Skeletal muscle tissue (tissue), 4 donors: Measurements from ENCODE around the gene EEA1. TPM values are rescaled to one million over a fixed set of nuclear protein-coding genes. Genes with fewer than 3 reads are reported as not detected.
A peak's percentile ranks its signal among the peaks of the same experiment; 100 is the strongest.

Experiments used
- H3K27ac ChIP-seq: one replicate; pipeline ENCODE4 v1.7.0; 2013; ENCODE audit warnings: mild to moderate bottlenecking, low read depth, low read length, inconsistent platforms
- H3K27me3 ChIP-seq, 3 donors: one replicate each; pipeline ENCODE4 v1.7.0; 2013; ENCODE audit warnings: low read length in 3 of 3; ENCODE audit not compliant: control insufficient read depth in 3 of 3, insufficient read depth in 3 of 3
- H3K36me3 ChIP-seq, 3 donors: one replicate each; pipeline ENCODE4 v1.7.0; 2013; ENCODE audit warnings: low read length in 3 of 3; ENCODE audit not compliant: control insufficient read depth in 3 of 3, insufficient read depth in 3 of 3
- H3K4me1 ChIP-seq, 3 donors: one replicate each; pipeline ENCODE4 v1.7.0; 2013; ENCODE audit warnings: low read length in 3 of 3, mild to moderate bottlenecking in 3 of 3; ENCODE audit not compliant: control insufficient read depth in 3 of 3, insufficient read depth in 3 of 3
- H3K4me3 ChIP-seq, 3 donors: one replicate each; pipeline ENCODE4 v1.7.0; 2013; ENCODE audit warnings: low read length in 3 of 3
- H3K9ac ChIP-seq, 3 donors: one replicate each; pipeline ENCODE4 v1.7.0; 2013; ENCODE audit warnings: low read length in 3 of 3, mild to moderate bottlenecking in 3 of 3, moderate library complexity in 2 of 3, low read depth in 1 of 3
- H3K9me3 ChIP-seq, 3 donors: one replicate each; pipeline ENCODE4 v1.7.0; 2013; ENCODE audit warnings: low read length in 3 of 3; ENCODE audit not compliant: control insufficient read depth in 3 of 3
- total RNA-seq: library from RNA; depleted of rRNA; stranded (reverse); fragments of >200 nt; gene quantifications from one replicate; pipeline ENCODE4 v1.2.3, GENCODE V29; 2014
- donor health status: Osteomylitis.

The EEA1 gene
- total RNA-seq, 1 donor from 2014 or later, result 9.4 TPM

DNA sequence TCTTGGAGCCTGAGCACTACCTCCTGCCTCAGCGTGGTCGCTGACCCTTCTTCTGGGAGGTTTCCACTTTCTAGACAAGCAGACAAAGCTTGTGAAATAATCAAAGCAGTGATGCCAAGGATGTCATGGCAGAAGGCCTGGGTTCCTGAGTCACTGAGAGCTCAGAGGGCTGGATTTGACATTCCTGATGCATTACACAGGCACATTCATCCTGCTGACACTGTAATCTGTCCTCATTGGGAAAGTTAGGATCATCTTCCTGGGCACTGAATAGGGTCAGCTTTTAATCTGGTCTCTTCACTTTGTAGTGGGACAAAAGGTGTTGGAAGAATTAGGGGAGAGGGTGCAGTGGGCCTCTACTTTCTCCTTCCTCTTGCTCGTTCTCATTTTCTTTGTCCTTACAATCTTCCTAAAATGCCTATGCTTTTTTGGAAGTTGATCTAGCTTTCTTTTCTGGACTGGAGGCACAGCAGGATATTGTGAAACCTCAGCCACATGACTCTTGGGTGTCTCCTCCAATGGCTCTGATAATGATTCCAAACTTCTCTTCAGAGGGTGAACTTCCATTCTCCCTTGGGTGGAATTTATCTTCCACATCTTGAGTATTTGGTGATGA, 29.6 kb downstream of the EEA1 start:
- H3K4me3 ChIP-seq, result peak overlapping the region; percentile 20 to 62 (median 24)
- H3K9ac ChIP-seq, result peak overlapping the region in 2 of 3 donors; percentile 35 to 63
- H3K4me1 ChIP-seq, result peaks cover 15 to 18% (median 15%) of the 10 kb centered on the region in 3 donors
- H3K27me3 ChIP-seq, result no peaks in the 10 kb centered on the region
- no peaks in the 10 kb centered on the region for H3K36me3 ChIP-seq
- H3K9me3 ChIP-seq, result no peaks in the 10 kb centered on the region
- H3K27ac ChIP-seq, result peak overlapping the region; percentile 89

DNA sequence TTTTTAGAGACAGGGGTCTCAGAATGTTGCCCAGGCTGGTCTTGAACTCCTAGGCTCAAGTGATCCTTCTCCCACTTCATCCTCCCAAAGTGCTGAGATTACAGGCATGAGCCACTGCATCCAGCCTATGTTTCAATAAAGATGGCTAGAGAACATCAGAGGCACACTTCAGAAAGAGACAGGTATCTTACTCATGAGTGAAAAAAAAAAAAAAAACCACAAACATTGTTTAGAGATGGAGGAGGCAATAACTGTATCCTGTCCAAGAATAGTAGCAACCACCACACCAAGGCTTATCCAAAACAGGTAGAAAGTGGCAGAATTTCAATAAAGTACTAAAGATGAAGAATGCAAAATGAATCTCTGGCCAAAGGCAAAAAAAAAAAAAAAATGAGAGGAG, 30.3 kb downstream of the EEA1 start:
- Histone ChIP-seq H3K9ac (peak overlapping the region in 2 of 3 donors; percentile 18 to 46), H3K27ac (peak overlapping the region; percentile 89), H3K36me3 (no peaks in the 10 kb centered on the region), H3K4me3 (peak overlapping the region in 1 of 3 donors; percentile 62), H3K4me1 (peaks cover 15 to 18% (median 15%) of the 10 kb centered on the region in 3 donors), H3K27me3 (no peaks in the 10 kb centered on the region), H3K9me3 (no peaks in the 10 kb centered on the region)

DNA sequence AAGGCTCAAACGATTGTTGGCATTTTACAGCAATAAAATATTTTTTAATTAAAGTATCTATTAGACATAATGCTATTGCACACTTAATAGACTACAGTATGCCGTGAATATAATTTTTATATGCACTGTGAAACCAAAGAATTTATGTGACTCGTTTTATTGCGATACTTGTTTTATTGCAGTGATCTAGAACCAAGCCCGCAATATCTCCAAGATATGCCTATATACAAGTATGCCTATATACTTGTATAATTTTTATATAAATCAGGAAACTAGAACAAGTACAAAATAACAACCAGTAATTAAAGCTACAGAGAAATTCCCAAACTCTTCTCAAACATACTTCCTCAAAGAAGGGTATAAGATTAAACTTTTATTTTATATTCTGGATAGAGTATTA, 31.3 kb downstream of the EEA1 start:
- H3K4me3 ChIP-seq, result no peak overlapping the region
- no peaks in the 10 kb centered on the region for H3K27me3 ChIP-seq
- H3K4me1 ChIP-seq, result peaks cover 15 to 18% (median 15%) of the 10 kb centered on the region in 3 donors
- H3K27ac ChIP-seq, result no peak overlapping the region
- H3K36me3 ChIP-seq, result no peaks in the 10 kb centered on the region
- no peak overlapping the region for H3K9ac ChIP-seq
- H3K9me3 ChIP-seq, result no peaks in the 10 kb centered on the region

DNA sequence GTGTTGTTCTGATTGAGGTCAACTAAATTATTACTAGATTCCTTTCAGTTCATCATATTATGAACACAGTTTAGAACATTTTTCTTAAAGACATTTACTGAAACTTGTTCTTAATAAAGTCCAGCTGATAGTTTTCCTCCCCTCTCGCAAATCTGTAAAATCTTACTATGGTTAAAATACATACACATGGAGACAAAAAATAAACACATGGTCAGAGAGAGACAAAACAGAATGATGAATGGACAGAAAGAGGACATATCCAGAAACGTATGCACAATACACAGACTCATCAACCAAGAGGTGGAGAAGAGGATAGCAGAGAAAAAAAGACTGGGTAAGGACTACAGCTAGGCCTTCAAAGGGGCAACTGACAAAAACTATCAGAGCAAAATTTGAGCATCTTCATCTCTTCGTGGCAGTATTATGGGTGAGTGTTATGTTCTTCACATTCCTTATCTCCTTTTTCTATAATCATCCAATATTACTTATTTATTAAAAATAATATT, 38.4 kb downstream of the EEA1 start:
- H3K36me3 ChIP-seq, result no peaks in the 10 kb centered on the region
- H3K27ac ChIP-seq, result no peak overlapping the region
- H3K4me1 ChIP-seq, result no peaks in the 10 kb centered on the region
- H3K4me3 ChIP-seq, result no peak overlapping the region
- H3K9ac ChIP-seq, result no peak overlapping the region
- H3K9me3 ChIP-seq, result no peaks in the 10 kb centered on the region
- no peaks in the 10 kb centered on the region for H3K27me3 ChIP-seq

DNA sequence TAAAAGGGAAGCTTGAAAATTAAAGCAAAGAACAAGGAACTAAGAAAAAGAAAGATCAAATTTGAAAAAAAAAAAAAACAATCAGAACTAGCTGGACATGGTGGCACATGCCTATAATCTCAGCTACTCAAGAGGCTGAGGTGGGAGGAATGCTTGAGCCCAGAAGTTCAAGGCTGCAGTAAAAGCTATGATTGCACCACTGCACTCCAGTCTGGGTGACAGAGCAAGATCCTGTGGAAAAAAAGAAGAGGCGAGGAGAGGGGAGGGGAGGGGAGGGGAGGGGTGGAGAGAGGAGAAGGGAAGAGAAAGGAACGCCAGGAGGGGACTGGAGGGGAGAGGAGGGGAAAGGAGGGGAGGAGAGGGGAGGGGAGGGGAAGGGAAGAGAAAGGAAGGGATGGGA, 43.0 kb downstream of the EEA1 start:
- Histone ChIP-seq H3K4me1 (no peaks in the 10 kb centered on the region), H3K36me3 (peaks cover 2 to 6% (median 3%) of the 10 kb centered on the region in 3 donors)

DNA sequence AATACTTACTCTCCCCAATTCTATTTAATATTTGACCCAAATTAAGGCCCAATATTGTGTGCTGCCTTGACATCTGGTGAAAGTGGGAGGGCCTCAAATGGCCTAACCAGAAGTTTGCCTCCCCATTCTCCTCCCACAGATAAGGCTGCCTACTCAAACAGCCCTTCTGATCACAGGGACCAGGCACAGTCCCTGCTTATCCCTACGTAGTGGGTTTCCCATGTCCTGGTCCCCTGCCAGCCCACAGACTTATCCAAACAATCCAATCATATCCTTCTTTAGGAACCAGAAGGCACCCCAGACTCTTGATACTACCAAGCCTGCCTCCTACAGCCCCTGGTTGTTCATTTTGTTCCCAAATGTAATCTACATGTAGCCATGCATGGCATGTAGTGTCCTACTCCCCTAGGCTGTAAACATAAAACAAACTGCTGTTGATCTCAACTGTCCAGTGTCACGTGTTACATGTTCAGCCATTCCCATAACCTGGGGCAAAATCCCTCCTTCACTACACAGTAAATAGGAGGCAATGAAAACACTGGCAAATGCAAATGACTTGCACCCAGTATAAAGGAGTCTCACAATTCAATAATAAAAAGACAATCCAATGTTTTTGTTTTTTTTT, 49.3 kb downstream of the EEA1 start:
- peaks cover 2 to 6% (median 6%) of the 10 kb centered on the region in 3 donors for H3K36me3 ChIP-seq
- no peaks in the 10 kb centered on the region for H3K27me3 ChIP-seq
- H3K4me1 ChIP-seq, result peaks cover 0 to 3% (median 0%) of the 10 kb centered on the region in 3 donors
- no peak overlapping the region for H3K4me3 ChIP-seq
- H3K9me3 ChIP-seq, result no peaks in the 10 kb centered on the region
- H3K27ac ChIP-seq, result no peak overlapping the region
- H3K9ac ChIP-seq, result no peak overlapping the region

More for the DNA sequence above, 43.0 kb downstream of the EEA1 start:
- no peak overlapping the region for H3K9ac ChIP-seq
- H3K9me3 ChIP-seq, result no peaks in the 10 kb centered on the region
- no peaks in the 10 kb centered on the region for H3K27me3 ChIP-seq
- no peak overlapping the region for H3K27ac ChIP-seq
- H3K4me3 ChIP-seq, result no peak overlapping the region

DNA sequence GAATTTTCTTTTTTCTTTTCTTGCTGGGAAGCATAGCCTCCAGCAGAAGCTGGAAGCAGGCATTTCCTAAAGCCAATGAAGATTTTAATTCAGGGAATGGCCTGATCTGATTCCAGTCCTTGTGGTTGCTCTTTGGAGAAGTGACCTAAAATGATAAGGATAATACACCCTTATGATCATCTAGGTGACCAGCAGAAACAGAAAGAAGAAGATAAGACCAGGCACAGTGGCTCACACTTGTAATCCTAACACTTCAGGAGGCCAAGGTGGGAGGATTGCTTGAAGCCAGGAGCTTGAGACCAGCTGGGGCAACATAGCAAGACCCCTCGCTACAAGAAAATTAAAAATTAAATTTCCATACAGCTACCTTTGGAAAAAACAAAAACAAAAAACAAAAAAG, 51.2 kb downstream of the EEA1 start:
- H3K27me3 ChIP-seq, result no peaks in the 10 kb centered on the region
- H3K4me1 ChIP-seq, result peaks cover 0 to 3% (median 0%) of the 10 kb centered on the region in 3 donors
- peaks cover 0 to 5% (median 3%) of the 10 kb centered on the region in 3 donors for H3K36me3 ChIP-seq
- no peak overlapping the region for H3K27ac ChIP-seq
- no peak overlapping the region for H3K9ac ChIP-seq
- no peak overlapping the region for H3K4me3 ChIP-seq
- H3K9me3 ChIP-seq, result no peaks in the 10 kb centered on the region

DNA sequence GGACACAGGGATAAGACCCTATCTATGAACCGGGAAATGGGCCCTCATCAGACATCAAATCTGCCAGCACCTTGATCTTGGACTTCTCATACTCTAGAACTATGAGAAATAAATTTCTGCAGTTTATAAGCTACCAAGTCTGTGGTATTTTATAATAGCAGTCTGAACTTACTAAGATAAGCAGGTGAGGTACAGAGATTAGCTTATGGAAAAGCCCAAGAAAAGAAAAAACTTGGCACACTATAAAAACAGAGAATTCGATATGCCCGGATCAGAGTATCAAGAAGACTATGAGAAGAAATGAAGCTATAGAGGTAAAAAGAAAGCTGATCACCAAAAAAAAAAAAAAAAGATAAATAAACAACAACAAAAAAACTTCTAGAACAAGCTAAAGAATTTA, 52.6 kb downstream of the EEA1 start:
- H3K4me3 ChIP-seq, result no peak overlapping the region
- no peaks in the 10 kb centered on the region for H3K9me3 ChIP-seq
- peaks cover 0 to 3% (median 0%) of the 10 kb centered on the region in 3 donors for H3K36me3 ChIP-seq
- no peak overlapping the region for H3K27ac ChIP-seq
- no peak overlapping the region for H3K9ac ChIP-seq
- peaks cover 0 to 5% (median 0%) of the 10 kb centered on the region in 3 donors for H3K4me1 ChIP-seq
- no peaks in the 10 kb centered on the region for H3K27me3 ChIP-seq

DNA sequence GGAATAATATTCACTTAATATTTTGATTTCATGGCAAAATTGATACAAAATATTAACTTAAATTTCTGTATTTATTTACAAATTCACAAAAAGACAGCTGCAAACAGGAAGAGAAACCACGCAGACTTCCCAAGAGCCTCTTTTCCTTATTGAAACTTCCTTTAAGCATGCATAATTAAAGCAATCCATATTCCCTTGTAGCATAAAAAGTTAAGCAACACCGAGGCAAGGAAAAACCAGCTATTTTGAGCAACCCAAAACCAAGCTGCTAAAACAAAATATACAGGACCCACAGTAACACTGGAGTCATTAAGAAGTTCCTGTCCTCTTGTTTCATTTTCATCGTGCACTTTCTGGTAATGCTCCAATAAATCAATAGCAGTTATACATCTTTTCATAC, 58.0 kb downstream of the EEA1 start:
- Histone ChIP-seq H3K9me3 (no peaks in the 10 kb centered on the region), H3K27me3 (no peaks in the 10 kb centered on the region), H3K27ac (peak overlapping the region; percentile 18), H3K9ac (no peak overlapping the region), H3K4me3 (peak overlapping the region in 1 of 3 donors; percentile 20), H3K4me1 (peaks cover 4 to 11% (median 11%) of the 10 kb centered on the region in 3 donors), H3K36me3 (no peaks in the 10 kb centered on the region)

DNA sequence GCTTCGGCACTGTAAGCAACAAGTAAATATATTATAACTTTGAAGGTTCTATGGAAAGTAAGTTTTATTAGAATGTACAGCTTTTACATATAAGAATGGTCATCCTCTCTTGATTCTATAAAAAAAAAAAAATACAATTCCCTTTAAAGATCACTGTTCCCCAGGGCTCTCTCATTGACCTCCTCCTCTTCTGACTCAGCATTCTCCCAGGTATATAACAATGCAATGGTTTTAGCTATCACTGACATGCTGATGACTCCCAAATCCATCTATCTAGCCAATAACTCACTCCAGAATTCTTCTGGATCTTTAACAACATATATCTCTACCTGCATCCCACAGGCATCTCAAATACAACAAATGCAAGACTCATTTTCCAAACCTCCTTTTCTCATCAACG, 62.7 kb downstream of the EEA1 start:
- H3K9me3 ChIP-seq, result no peaks in the 10 kb centered on the region
- peaks cover 4 to 11% (median 9%) of the 10 kb centered on the region in 3 donors for H3K4me1 ChIP-seq
- no peak overlapping the region for H3K9ac ChIP-seq
- no peak overlapping the region for H3K4me3 ChIP-seq
- peaks cover 0 to 7% (median 3%) of the 10 kb centered on the region in 3 donors for H3K36me3 ChIP-seq
- H3K27me3 ChIP-seq, result no peaks in the 10 kb centered on the region
- no peak overlapping the region for H3K27ac ChIP-seq
